K562 (cell line): ENCODE results near the gene ZNF213. TPM values are rescaled to one million over a fixed set of nuclear protein-coding genes. Genes with fewer than 3 reads are reported as not detected.

Experiments used
- HMG20A ChIP-seq: fragments of 450-650 bp; formaldehyde crosslinking; conservative IDR thresholded peaks from 2 replicates; pipeline ENCODE4 v1.4.0; 2020; ENCODE audit warnings: mild to moderate bottlenecking, mixed read lengths
- NFRKB ChIP-seq: fragments of 450-650 bp; IDR thresholded peaks from 2 replicates; pipeline ENCODE4 v1.6.1; 2016; ENCODE audit warnings: low read depth
- POLR2B ChIP-seq: fragments of 450-650 bp; IDR thresholded peaks from 2 replicates; pipeline ENCODE4 v1.6.1; 2018; ENCODE audit warnings: low read depth; ENCODE audit not compliant: partially characterized antibody
- PRMT5 ChIP-seq: sonication (generic); formaldehyde crosslinking; IDR thresholded peaks from 2 replicates; pipeline ENCODE4 v1.5.0; 2020; ENCODE audit warnings: missing genetic modification reagents
- RB1 ChIP-seq: fragments of 450-650 bp; IDR thresholded peaks from 2 replicates; pipeline ENCODE4 v1.6.1; 2017; ENCODE audit warnings: low read depth, mild to moderate bottlenecking
- REST ChIP-seq, 2 experiments: fragments of 450-650 bp; formaldehyde crosslinking in 1 of 2; IDR thresholded peaks; 2 replicates each; pipeline versions ENCODE4 v1.4.0 to v1.6.1; 2014 to 2020; ENCODE audit warnings: mild to moderate bottlenecking in 2 of 2, borderline replicate concordance in 1 of 2, low read depth in 1 of 2
- SMAD1 ChIP-seq: fragments of 150-350 bp; IDR thresholded peaks from 2 replicates; pipeline ENCODE4 v1.6.1; 2014; ENCODE audit warnings: low read length, low read depth; ENCODE audit not compliant: partially characterized antibody
- ZBED1 ChIP-seq: IDR thresholded peaks from 2 replicates; pipeline ENCODE4 v1.6.1; 2014
- ZNF184 ChIP-seq: sonication (generic); formaldehyde crosslinking; IDR thresholded peaks from 2 replicates; pipeline ENCODE4 v1.5.0; 2020; ENCODE audit warnings: missing genetic modification reagents
- ZNF212 ChIP-seq: fragments of 450-650 bp; formaldehyde crosslinking; IDR thresholded peaks from 2 replicates; pipeline ENCODE4 v1.4.0; 2020; ENCODE audit warnings: mild to moderate bottlenecking
- ZNF75A ChIP-seq: fragments of 450-650 bp; formaldehyde crosslinking; IDR thresholded peaks from 2 replicates; pipeline ENCODE4 v1.4.0; 2020; ENCODE audit warnings: mild to moderate bottlenecking
- polyA plus RNA-seq, 8 experiments: library from polyadenylated mRNA; depleted of rRNA in 4 of 8; stranded (reverse) in 5 of 8; unstranded in 3 of 8; fragments of >200 nt; fragmentation: Nextera tagmentation in 2 of 8; fragmentation: Illumina TruSeq in 1 of 8; extraction: Ambion mirVana in 2 of 8; extraction: Trizol in 1 of 8; gene quantifications; 2 replicates each; pipeline versions ENCODE4 v1.2.1 to v1.2.3, GENCODE V29; 2011 to 2014; ENCODE audit warnings: inconsistent platforms in 1 of 8, missing spikeins in 1 of 8
- total RNA-seq, 7 experiments: library from RNA; depleted of rRNA in 6 of 7; stranded (reverse); fragments of >200 nt in 6 of 7; fragmentation: Illumina TruSeq in 2 of 7; extraction: Trizol in 2 of 7; gene quantifications; 2 replicates each; pipeline versions ENCODE4 v1.2.1 to v1.2.3, GENCODE V29; 2011 to 2021; ENCODE audit warnings: low replicate concordance in 1 of 7
- TF ChIP-seq, protein P1 (sequence below): sonication (generic); formaldehyde crosslinking; IDR thresholded peaks from 2 replicates; pipeline ENCODE4 v1.4.0; 2020; ENCODE audit warnings: mild to moderate bottlenecking, missing genetic modification reagents
- TF ChIP-seq, protein P2 (sequence below): fragments of 450-650 bp; IDR thresholded peaks from 2 replicates; pipeline ENCODE4 v1.6.1; 2014; ENCODE audit warnings: low read depth, mild to moderate bottlenecking, moderate library complexity, borderline replicate concordance

Gene ZNF213
- total and polyA plus RNA-seq, 9 of the 15 experiments (the other 6 are each of a cell fraction or from before 2014, with no cell fraction given): 0.49 to 10.0 (median 1.8) TPM

DNA sequence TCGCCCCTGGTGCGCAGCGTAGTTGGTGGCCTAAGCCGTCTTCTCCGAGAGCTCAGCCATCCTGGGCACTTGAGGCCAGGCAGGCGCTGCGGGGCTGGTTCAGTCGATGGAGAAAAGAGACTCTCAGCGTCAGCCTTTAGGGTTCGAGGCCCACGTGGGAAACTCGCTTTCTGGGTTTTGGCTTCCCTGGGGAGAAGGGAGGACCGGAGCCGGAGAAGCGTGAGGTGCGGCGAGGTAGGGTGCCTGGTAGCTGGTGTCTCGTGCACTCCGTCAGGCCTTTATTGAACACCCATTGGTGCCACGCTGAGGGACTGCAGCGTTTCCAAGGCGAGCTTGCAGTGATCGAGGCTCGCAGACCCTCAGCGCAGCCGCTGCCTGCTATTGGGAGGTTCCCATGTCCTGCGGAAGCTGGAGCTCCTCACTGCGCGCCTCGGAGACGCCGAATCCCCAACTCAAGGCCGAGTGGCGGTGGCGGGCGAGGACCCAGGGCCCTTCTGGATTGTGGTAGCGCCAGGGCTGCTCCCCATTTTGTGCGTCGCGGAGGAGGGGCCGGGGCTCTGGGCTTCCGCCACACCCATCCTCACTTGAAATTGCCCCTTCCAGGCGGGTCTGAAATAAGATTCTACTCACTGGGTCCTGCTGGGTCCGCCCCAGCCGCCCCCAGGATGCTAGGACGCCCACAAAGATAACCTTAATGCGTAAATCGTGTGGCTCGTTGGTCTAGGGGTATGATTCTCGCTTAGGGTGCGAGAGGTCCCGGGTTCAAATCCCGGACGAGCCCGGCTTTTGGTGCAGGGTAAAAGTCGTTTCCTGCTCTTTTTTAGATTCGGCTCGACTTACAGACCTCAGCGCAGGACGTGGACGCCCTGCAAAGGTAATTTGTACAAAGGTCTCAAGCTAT is 54.3 kb downstream of the ZNF213 start (continued):
- TF ChIP-seq HMG20A (CRISPR knock-in tag): no peak
- no peak for TF ChIP-seq POLR2B
- TF ChIP-seq ZNF212 (CRISPR knock-in tag): no peak
- TF ChIP-seq ZBED1: no peak
- no peak for TF ChIP-seq ZNF184 (CRISPR knock-in tag)
- TF ChIP-seq PRMT5: 0 out of 2 replicates have a peak, but pooled peaks have one; percentile 37
- no peak for TF ChIP-seq NFRKB
- TF ChIP-seq RB1: 0 out of 2 replicates have a peak, but pooled peaks have one; percentile 49
- TF ChIP-seq SMAD1: no peak
- no peak for TF ChIP-seq REST (IDR thresholded peaks at IDR 0.05; ENCODE audit: borderline replicate concordance)
- no peak for TF ChIP-seq REST (CRISPR knock-in tag; IDR thresholded peaks at IDR 0.05; ENCODE audit: low read depth)
- TF ChIP-seq ZNF75A (CRISPR knock-in tag): no peak
- TF ChIP-seq, protein P1, sequence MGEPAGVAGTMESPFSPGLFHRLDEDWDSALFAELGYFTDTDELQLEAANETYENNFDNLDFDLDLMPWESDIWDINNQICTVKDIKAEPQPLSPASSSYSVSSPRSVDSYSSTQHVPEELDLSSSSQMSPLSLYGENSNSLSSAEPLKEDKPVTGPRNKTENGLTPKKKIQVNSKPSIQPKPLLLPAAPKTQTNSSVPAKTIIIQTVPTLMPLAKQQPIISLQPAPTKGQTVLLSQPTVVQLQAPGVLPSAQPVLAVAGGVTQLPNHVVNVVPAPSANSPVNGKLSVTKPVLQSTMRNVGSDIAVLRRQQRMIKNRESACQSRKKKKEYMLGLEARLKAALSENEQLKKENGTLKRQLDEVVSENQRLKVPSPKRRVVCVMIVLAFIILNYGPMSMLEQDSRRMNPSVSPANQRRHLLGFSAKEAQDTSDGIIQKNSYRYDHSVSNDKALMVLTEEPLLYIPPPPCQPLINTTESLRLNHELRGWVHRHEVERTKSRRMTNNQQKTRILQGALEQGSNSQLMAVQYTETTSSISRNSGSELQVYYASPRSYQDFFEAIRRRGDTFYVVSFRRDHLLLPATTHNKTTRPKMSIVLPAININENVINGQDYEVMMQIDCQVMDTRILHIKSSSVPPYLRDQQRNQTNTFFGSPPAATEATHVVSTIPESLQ (CRISPR knock-in tag): peak; percentile 86
- TF ChIP-seq, protein P2, sequence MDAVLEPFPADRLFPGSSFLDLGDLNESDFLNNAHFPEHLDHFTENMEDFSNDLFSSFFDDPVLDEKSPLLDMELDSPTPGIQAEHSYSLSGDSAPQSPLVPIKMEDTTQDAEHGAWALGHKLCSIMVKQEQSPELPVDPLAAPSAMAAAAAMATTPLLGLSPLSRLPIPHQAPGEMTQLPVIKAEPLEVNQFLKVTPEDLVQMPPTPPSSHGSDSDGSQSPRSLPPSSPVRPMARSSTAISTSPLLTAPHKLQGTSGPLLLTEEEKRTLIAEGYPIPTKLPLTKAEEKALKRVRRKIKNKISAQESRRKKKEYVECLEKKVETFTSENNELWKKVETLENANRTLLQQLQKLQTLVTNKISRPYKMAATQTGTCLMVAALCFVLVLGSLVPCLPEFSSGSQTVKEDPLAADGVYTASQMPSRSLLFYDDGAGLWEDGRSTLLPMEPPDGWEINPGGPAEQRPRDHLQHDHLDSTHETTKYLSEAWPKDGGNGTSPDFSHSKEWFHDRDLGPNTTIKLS: no peak
